H9 (cell line): Measurements from ENCODE around the gene SLC1A1. TPM values are rescaled to one million over a fixed set of nuclear protein-coding genes. Genes with fewer than 3 reads are reported as not detected.
A peak's percentile ranks its signal among the peaks of the same experiment; 100 is the strongest.

Experiments
- DNase-seq: peaks from one replicate; pipeline ENCODE4 v3.0.0-alpha.2; 2017
- H2AFZ ChIP-seq: one replicate; pipeline ENCODE4 v1.6.1; 2013; ENCODE audit warnings: mild to moderate bottlenecking, low read length, control low read depth, moderate library complexity
- H2AK5ac ChIP-seq: 2 replicates; pipeline ENCODE4 v1.6.1; 2013; ENCODE audit warnings: low read length, control low read depth, mixed read lengths; ENCODE audit not compliant: insufficient read length
- H2BK120ac ChIP-seq: one replicate; pipeline ENCODE4 v1.6.1; 2013; ENCODE audit warnings: low read depth, mild to moderate bottlenecking, low read length, control low read depth, inconsistent platforms; ENCODE audit not compliant: poor library complexity, severe bottlenecking
- H2BK12ac ChIP-seq: 2 replicates; pipeline ENCODE4 v1.6.1; 2013; ENCODE audit warnings: low read length, control low read depth, mixed read lengths, low read depth; ENCODE audit not compliant: insufficient read length
- H2BK15ac ChIP-seq: 2 replicates; pipeline ENCODE4 v1.6.1; 2013; ENCODE audit warnings: low read depth, low read length, control low read depth
- H2BK20ac ChIP-seq: one replicate; pipeline ENCODE4 v1.6.1; 2013; ENCODE audit warnings: low read depth, mild to moderate bottlenecking, low read length, control low read depth, inconsistent platforms; ENCODE audit not compliant: poor library complexity, severe bottlenecking
- H2BK5ac ChIP-seq: 2 replicates; pipeline ENCODE4 v1.6.1; 2013; ENCODE audit warnings: low read length, control low read depth, mixed read lengths; ENCODE audit not compliant: insufficient read length
- H3K14ac ChIP-seq: 2 replicates; pipeline ENCODE4 v1.6.1; 2013; ENCODE audit warnings: low read length, control low read depth; ENCODE audit not compliant: insufficient read depth
- H3K18ac ChIP-seq: 2 replicates; pipeline ENCODE4 v1.6.1; 2013; ENCODE audit warnings: low read depth, mild to moderate bottlenecking, mixed read lengths, low read length, control low read depth; ENCODE audit not compliant: insufficient read length
- H3K23ac ChIP-seq: 2 replicates; pipeline ENCODE4 v1.6.1; 2013; ENCODE audit warnings: low read length, control low read depth, mixed read lengths, low read depth; ENCODE audit not compliant: insufficient read length
- H3K23me2 ChIP-seq: 2 replicates; pipeline ENCODE4 v1.6.1; 2013; ENCODE audit warnings: low read depth, mild to moderate bottlenecking, mixed read lengths, low read length, control low read depth; ENCODE audit not compliant: insufficient read length, poor library complexity, severe bottlenecking
- H3K27ac ChIP-seq: 2 replicates; pipeline ENCODE4 v1.5.1; 2013; ENCODE audit warnings: low read length, control low read depth, mixed read lengths, low read depth; ENCODE audit not compliant: insufficient read length
- H3K27me3 ChIP-seq: 2 replicates; pipeline ENCODE4 v1.6.1; 2013; ENCODE audit warnings: low read length, control low read depth, inconsistent platforms; ENCODE audit not compliant: insufficient read depth
- H3K4ac ChIP-seq: 2 replicates; pipeline ENCODE4 v1.6.1; 2013; ENCODE audit warnings: low read depth, mild to moderate bottlenecking, control low read depth, inconsistent platforms, low read length, moderate library complexity
- H3K4me1 ChIP-seq: 2 replicates; pipeline ENCODE4 v1.6.1; 2013; ENCODE audit warnings: low read length, control low read depth, inconsistent platforms; ENCODE audit not compliant: insufficient read depth
- H3K4me2 ChIP-seq: 2 replicates; pipeline ENCODE4 v1.6.1; 2013; ENCODE audit warnings: low read length, control low read depth, mixed read lengths; ENCODE audit not compliant: insufficient read length, insufficient read depth
- H3K56ac ChIP-seq: 2 replicates; pipeline ENCODE4 v1.6.1; 2013; ENCODE audit warnings: low read depth, mild to moderate bottlenecking, mixed read lengths, low read length, control low read depth; ENCODE audit not compliant: insufficient read length
- H3K79me1 ChIP-seq: 2 replicates; pipeline ENCODE4 v1.6.1; 2013; ENCODE audit warnings: low read depth, mild to moderate bottlenecking, moderate library complexity, low read length, control low read depth, inconsistent platforms; ENCODE audit not compliant: insufficient read depth, poor library complexity, severe bottlenecking
- H3K79me2 ChIP-seq: 2 replicates; pipeline ENCODE4 v1.6.1; 2013; ENCODE audit warnings: low read length, control low read depth, inconsistent platforms; ENCODE audit not compliant: insufficient read depth
- H3K9ac ChIP-seq: 2 replicates; pipeline ENCODE4 v1.6.1; 2013; ENCODE audit warnings: low read length, control low read depth, mixed read lengths; ENCODE audit not compliant: insufficient read length; ENCODE audit errors: extremely low read depth
- H3K9me3 ChIP-seq: one replicate; pipeline ENCODE4 v1.6.1; 2013; ENCODE audit warnings: low read depth, low read length, inconsistent platforms; ENCODE audit not compliant: control insufficient read depth
- H3T11ph ChIP-seq: one replicate; pipeline ENCODE4 v1.6.1; 2013; ENCODE audit warnings: mild to moderate bottlenecking, low read length, control low read depth, inconsistent platforms
- H4K20me1 ChIP-seq: one replicate; pipeline ENCODE4 v1.6.1; 2013; ENCODE audit not compliant: control insufficient read depth, insufficient read length, insufficient read depth
- H4K5ac ChIP-seq: 2 replicates; pipeline ENCODE4 v1.6.1; 2013; ENCODE audit warnings: low read depth, mild to moderate bottlenecking, mixed read lengths, low read length, control low read depth; ENCODE audit not compliant: insufficient read length
- H4K8ac ChIP-seq: replicated peaks from 2 replicates; pipeline ENCODE4 v1.6.1; 2013; ENCODE audit warnings: low read length, control low read depth, mixed read lengths, low read depth; ENCODE audit not compliant: insufficient read length
- H4K91ac ChIP-seq: 2 replicates; pipeline ENCODE4 v1.6.1; 2013; ENCODE audit warnings: low read depth, mild to moderate bottlenecking, moderate library complexity, mixed read lengths, low read length, control low read depth; ENCODE audit not compliant: insufficient read length
- H3K27ac Mint-ChIP-seq, 3 experiments: 2 replicates in 2 of 3; 3 replicates in 1 of 3; pipeline ENCODE4 v1.8.0; 2020 to 2021; ENCODE audit warnings: mixed read lengths in 3 of 3, mild to moderate bottlenecking in 1 of 3, moderate library complexity in 1 of 3
- H3K27me3 Mint-ChIP-seq: 2 replicates; pipeline ENCODE4 v1.8.0; 2021; ENCODE audit warnings: low read depth, mild to moderate bottlenecking, moderate library complexity, mixed read lengths
- H3K36me3 Mint-ChIP-seq, 3 experiments: 2 replicates in 2 of 3; 3 replicates in 1 of 3; pipeline ENCODE4 v1.8.0; 2020 to 2021; ENCODE audit warnings: low read depth in 3 of 3, mixed read lengths in 3 of 3; ENCODE audit not compliant: insufficient read depth in 1 of 3
- H3K4me1 Mint-ChIP-seq, 2 experiments: 2 replicates each; pipeline ENCODE4 v1.8.0; 2020; ENCODE audit warnings: mixed read lengths in 2 of 2
- H3K4me3 Mint-ChIP-seq, 2 experiments: 2 replicates in 1 of 2; 3 replicates in 1 of 2; pipeline ENCODE4 v1.8.0; 2020 to 2021; ENCODE audit warnings: mild to moderate bottlenecking in 2 of 2, mixed read lengths in 2 of 2, moderate library complexity in 1 of 2
- H3K9me3 Mint-ChIP-seq, 2 experiments: 2 replicates in 1 of 2; 3 replicates in 1 of 2; pipeline ENCODE4 v1.8.0; 2020; ENCODE audit warnings: mild to moderate bottlenecking in 2 of 2, mixed read lengths in 2 of 2, moderate library complexity in 1 of 2
- CTCF ChIP-seq: fragments of 200-600 bp; sonication (generic); conservative IDR thresholded peaks from 3 replicates; pipeline ENCODE4 v1.8.0; 2021; ENCODE audit warnings: antibody characterized with exemption, mild to moderate bottlenecking
- WGBS: extraction: QIAGEN DNeasy Blood & Tissue Kit; methylation state at CpG from one replicate; pipeline ENCODE4 v1.1.7; 2013; ENCODE audit warnings: missing lambda C conversion rate, low lambda C conversion rate, mixed read lengths; ENCODE audit not compliant: insufficient read length; ENCODE audit errors: extremely low coverage; 5-methylcytosine and 5-hydroxymethylcytosine counted together
- total RNA-seq: library from RNA; stranded (reverse); gene quantifications from 2 replicates; pipeline ENCODE4 v1.2.1, GENCODE V29; 2021

SLC1A1 gene
- total RNA-seq, 1 experiment from 2014 or later: 4.7 TPM

DNA sequence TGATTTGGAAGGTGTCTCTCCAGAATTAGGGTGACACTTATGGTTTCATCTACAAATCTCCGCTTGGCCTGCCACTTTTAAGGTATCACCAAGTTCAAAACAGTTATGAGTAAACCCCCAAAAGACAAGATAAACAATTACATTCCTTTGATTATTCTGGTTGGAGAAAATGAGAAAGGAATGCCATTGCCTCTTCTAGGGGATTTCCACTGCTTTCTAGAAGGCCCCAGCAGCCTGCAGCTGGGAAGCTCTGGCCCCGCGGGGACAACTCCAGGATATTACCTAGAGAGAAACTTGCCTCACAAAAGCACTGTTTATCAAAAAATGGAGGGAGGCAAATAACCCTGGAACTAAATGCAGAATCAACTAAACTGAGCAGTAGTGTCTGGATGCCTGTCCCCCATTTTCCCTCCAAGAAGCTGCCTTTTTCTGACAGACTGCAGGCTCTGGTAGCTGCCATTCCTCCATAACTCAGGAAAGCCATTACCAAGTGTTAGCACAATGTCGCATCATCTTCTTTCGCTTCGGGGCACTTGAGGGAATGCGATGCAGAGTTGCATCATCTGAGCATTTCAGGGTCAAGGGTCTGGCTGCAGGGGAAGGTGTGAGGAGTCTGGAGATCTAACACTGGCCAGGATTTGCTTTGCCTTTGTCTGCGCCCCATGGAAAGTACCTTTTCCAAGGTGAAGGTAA, 100.3 kb downstream of the SLC1A1 start:
- H3K27me3 Mint-ChIP-seq: no peaks in the 10 kb centered on the region
- peaks cover 6 to 13% of the 10 kb centered on the region in 2 experiments; a peak in 3 of 4 replicates for H3K4me1 Mint-ChIP-seq

More for the DNA sequence above, 100.3 kb downstream of the SLC1A1 start:
- Histone ChIP-seq H3K23me2 (no peaks in the 10 kb centered on the region), H4K8ac (no peak overlapping the region), H2BK20ac (no peak overlapping the region), H3K9me3 (no peaks in the 10 kb centered on the region), H3K18ac (no peak overlapping the region), H3K79me1 (no peaks in the 10 kb centered on the region), H3K4ac (no peak overlapping the region), H3K14ac (no peak overlapping the region), H3K4me2 (no peak overlapping the region), H3K23ac (no peak overlapping the region), H3K27ac (no peak overlapping the region), H3T11ph (no peak overlapping the region), H2BK120ac (no peak overlapping the region), H3K56ac (no peak overlapping the region), H3K27me3 (no peaks in the 10 kb centered on the region), H4K20me1 (no peaks in the 10 kb centered on the region), H4K5ac (no peak overlapping the region), H4K91ac (no peak overlapping the region), H2AK5ac (no peak overlapping the region), H2BK12ac (no peak overlapping the region), H3K79me2 (no peaks in the 10 kb centered on the region), H2BK15ac (no peak overlapping the region), H2BK5ac (no peak overlapping the region), H3K4me1 (no peaks in the 10 kb centered on the region; the same call in 1 of the 2 replicates), H2AFZ (no peak overlapping the region), H3K9ac (no peak overlapping the region)
- H3K36me3 Mint-ChIP-seq: no peaks in the 10 kb centered on the region; a peak in 1 of 7 replicates
- no peaks in the 10 kb centered on the region for H3K9me3 Mint-ChIP-seq
- WGBS: no CpG with 5 or more reads among the region's 8 CpGs
- DNase-seq: no peak
- no peak for TF ChIP-seq CTCF
- H3K4me3 Mint-ChIP-seq: no peak overlapping the region
- peak overlapping the region in 1 of 3 experiments; percentile 68; a peak in 1 of 7 replicates for H3K27ac Mint-ChIP-seq
